Keratinocyte (primary cell): ENCODE results near the gene GALNT2. TPM values are rescaled to one million over a fixed set of nuclear protein-coding genes. Genes with fewer than 3 reads are reported as not detected.

Source experiments
- DNase-seq: peaks from one replicate; pipeline ENCODE4 v3.0.0-alpha.2; 2011; ENCODE audit warnings: low read depth, missing footprints, low spot score
- FAIRE-seq: peaks from 2 replicates; lab custom pipeline; 2011; peaks lifted over from hg19 to GRCh38; lab: Jason Lieb, UNC
- H2AFZ ChIP-seq: 2 replicates; pipeline ENCODE4 v1.6.0; 2012; ENCODE audit warnings: low read length, control low read depth, inconsistent platforms; ENCODE audit not compliant: control insufficient read depth
- H3K27ac ChIP-seq: 2 replicates; pipeline ENCODE4 v1.5.1; 2011; ENCODE audit warnings: low read length; ENCODE audit not compliant: control insufficient read depth, insufficient read depth
- H3K27me3 ChIP-seq: 3 replicates; pipeline ENCODE4 v1.6.0; 2011; ENCODE audit warnings: low read length; ENCODE audit not compliant: control insufficient read depth, insufficient read depth; ENCODE audit errors: extremely low read depth
- H3K36me3 ChIP-seq, 2 experiments: 2 replicates in 1 of 2; 3 replicates in 1 of 2; pipeline ENCODE4 v1.5.1; 2011; ENCODE audit warnings: low read length in 2 of 2, mild to moderate bottlenecking in 1 of 2; ENCODE audit not compliant: control insufficient read depth in 2 of 2, insufficient read depth in 2 of 2; ENCODE audit errors: extremely low read depth in 1 of 2
- H3K4me1 ChIP-seq: 3 replicates; pipeline ENCODE4 v1.5.1; 2011; ENCODE audit warnings: low read length; ENCODE audit not compliant: control insufficient read depth, insufficient read depth; ENCODE audit errors: extremely low read depth
- H3K4me2 ChIP-seq: 3 replicates; pipeline ENCODE4 v1.6.0; 2011; ENCODE audit warnings: low read depth, low read length; ENCODE audit not compliant: control insufficient read depth, insufficient read depth; ENCODE audit errors: extremely low read depth
- H3K4me3 ChIP-seq, 3 experiments: fragments of 200-600 bp in 1 of 3; sonication (generic) in 1 of 3; 2 replicates in 2 of 3; 3 replicates in 1 of 3; pipeline ENCODE4 v1.5.1; 2011 to 2016; ENCODE audit warnings: low read length in 3 of 3, mild to moderate bottlenecking in 3 of 3, control low read depth in 2 of 3, inconsistent platforms in 1 of 3, low read depth in 1 of 3, mixed read lengths in 1 of 3, mixed run types in 1 of 3, moderate library complexity in 1 of 3; ENCODE audit not compliant: control insufficient read depth in 2 of 3, insufficient read depth in 2 of 3; ENCODE audit errors: extremely low read depth in 1 of 3
- H3K79me2 ChIP-seq: 2 replicates; pipeline ENCODE4 v1.6.0; 2012; ENCODE audit warnings: low read length; ENCODE audit not compliant: control insufficient read depth, insufficient read depth
- H3K9ac ChIP-seq: 3 replicates; pipeline ENCODE4 v1.6.0; 2011; ENCODE audit warnings: low read length; ENCODE audit not compliant: control insufficient read depth, insufficient read depth; ENCODE audit errors: extremely low read depth
- H3K9me1 ChIP-seq: 3 replicates; pipeline ENCODE4 v1.6.0; 2011; ENCODE audit warnings: low read length; ENCODE audit not compliant: control insufficient read depth, insufficient read depth; ENCODE audit errors: extremely low read depth
- H3K9me3 ChIP-seq: 2 replicates; pipeline ENCODE4 v1.5.1; 2012; ENCODE audit warnings: low read depth, low read length; ENCODE audit not compliant: control insufficient read depth
- H4K20me1 ChIP-seq: 3 replicates; pipeline ENCODE4 v1.6.0; 2011; ENCODE audit warnings: low read length; ENCODE audit not compliant: control insufficient read depth, insufficient read depth; ENCODE audit errors: extremely low read depth
- CTCF ChIP-seq, 3 experiments: IDR thresholded peaks in 1 of 3; conservative IDR thresholded peaks in 1 of 3; optimal IDR thresholded peaks in 1 of 3; 2 replicates in 2 of 3; 3 replicates in 1 of 3; pipeline versions ENCODE3 to v1.5.1; 2011; ENCODE audit warnings: low read length in 3 of 3, mild to moderate bottlenecking in 3 of 3, moderate library complexity in 2 of 3, control low read depth in 1 of 3, inconsistent platforms in 1 of 3; ENCODE audit not compliant: insufficient read depth in 2 of 3; ENCODE audit errors: extremely low read depth in 1 of 3
- EZH2 ChIP-seq: IDR thresholded peaks from one replicate; pipeline ENCODE4 v1.6.1; 2012; ENCODE audit warnings: inconsistent platforms, mild to moderate bottlenecking, low read length, moderate library complexity
- dilution Hi-C: fragments of 300-500 bp; cut with MboI; formaldehyde crosslinking; loops from one replicate; pipeline ENCODE4 v1.7.0; 2020; ENCODE audit warnings: low sequenced_read_pairs; ENCODE audit not compliant: extremely low pct_ligation_motif_present
- polyA plus RNA-seq, 5 experiments: library from polyadenylated mRNA; depleted of rRNA in 3 of 5; stranded (reverse) in 3 of 5; stranded (forward) in 1 of 5; unstranded in 1 of 5; fragments of >200 nt; gene quantifications; 1 replicate in 1 of 5; 2 replicates in 3 of 5; 3 replicates in 1 of 5; pipeline versions ENCODE4 v1.2.1 to v1.2.3, GENCODE V29; 2011 to 2012; ENCODE audit warnings: missing spikeins in 2 of 5, low read depth in 1 of 5, low replicate concordance in 1 of 5

GALNT2 gene
- polyA plus RNA-seq, 1 donor (not counting 4 experiments of a cell fraction or from before 2014, with no cell fraction given): 61.7 TPM

DNA sequence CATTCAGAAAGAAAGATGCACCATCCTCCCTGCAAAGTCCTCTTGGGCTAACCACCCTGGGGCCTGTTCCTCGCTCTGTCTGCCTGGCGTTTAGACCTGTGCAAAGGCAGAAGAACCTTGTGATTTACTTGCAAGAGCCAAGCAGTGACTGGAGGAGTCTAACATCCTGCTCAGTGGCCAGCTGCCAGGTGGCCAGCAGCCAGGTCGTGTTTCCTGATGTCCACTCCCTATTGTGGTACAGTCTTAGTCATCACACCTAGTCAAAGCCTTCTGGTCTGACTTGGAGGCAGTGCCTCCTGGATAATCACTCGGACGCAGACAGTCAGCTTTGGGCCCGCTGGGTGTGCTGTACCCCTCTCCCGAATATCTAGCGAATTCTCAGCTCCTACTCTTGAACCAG is 241.0 kb downstream of the GALNT2 start:
- dilution Hi-C loops: no loop called here
- H3K4me3 ChIP-seq: no peak overlapping the region
- no peak overlapping the region for H3K27ac ChIP-seq
- H2AFZ ChIP-seq: no peak overlapping the region
- H3K4me2 ChIP-seq: no peak overlapping the region
- no peak for FAIRE-seq
- no peak overlapping the region for H3K9ac ChIP-seq
- no peaks in the 10 kb centered on the region for H3K27me3 ChIP-seq
- no peak for TF ChIP-seq CTCF (optimal IDR thresholded peaks at IDR 0.05 in 1 of 3, IDR thresholded peaks at IDR 0.05 in 1 of 3, conservative IDR thresholded peaks at IDR 0.05 in 1 of 3; ENCODE audit: extremely low read depth in 1 of 3, insufficient read depth in 2 of 3, low read length in 3 of 3)
- no peak for TF ChIP-seq EZH2
- H3K36me3 ChIP-seq: no peaks in the 10 kb centered on the region
- H3K4me1 ChIP-seq: peaks cover 11% of the 10 kb centered on the region
- H3K9me1 ChIP-seq: no peaks in the 10 kb centered on the region
- no peaks in the 10 kb centered on the region for H4K20me1 ChIP-seq
- H3K9me3 ChIP-seq: no peaks in the 10 kb centered on the region
- no peaks in the 10 kb centered on the region for H3K79me2 ChIP-seq
- DNase-seq: no peak

GRCh38 chr1:230308821-230309220 is 241.8 kb downstream of the GALNT2 start:
- Histone ChIP-seq H3K27ac (no peak overlapping the region), H3K9me1 (no peaks in the 10 kb centered on the region), H3K4me1 (peaks cover 9% of the 10 kb centered on the region), H3K9ac (no peak overlapping the region), H3K36me3 (no peaks in the 10 kb centered on the region), H3K79me2 (no peaks in the 10 kb centered on the region), H2AFZ (no peak overlapping the region), H4K20me1 (no peaks in the 10 kb centered on the region), H3K9me3 (no peaks in the 10 kb centered on the region), H3K27me3 (no peaks in the 10 kb centered on the region), H3K4me2 (no peak overlapping the region), H3K4me3 (no peak overlapping the region)
- DNase-seq (no peak), FAIRE-seq (no peak)
- TF ChIP-seq EZH2: no peak
- TF ChIP-seq CTCF (optimal IDR thresholded peaks at IDR 0.05 in 1 of 3, IDR thresholded peaks at IDR 0.05 in 1 of 3, conservative IDR thresholded peaks at IDR 0.05 in 1 of 3; ENCODE audit: extremely low read depth in 1 of 3, insufficient read depth in 2 of 3, low read length in 3 of 3): no peak
- dilution Hi-C loops: no loop called here
